HEK293 (cell line): ENCODE data around the gene CEP104.

Experiments used
- CTCF ChIA-PET: fragments of 350-600 bp; formaldehyde crosslinking; extraction: SDS; loops from one replicate; lab custom pipeline; 2021; ENCODE audit warnings: antibody characterized with exemption; lab: Yijun Ruan, JAX
- POLR2A ChIA-PET: fragments of 300-600 bp; formaldehyde crosslinking; extraction: SDS; loops from one replicate; lab custom pipeline; 2020; ENCODE audit warnings: antibody characterized with exemption, inconsistent platforms; lab: Yijun Ruan, JAX
- H3K27ac ChIP-seq: fragments of 200-500 bp; sonication (Bioruptor generic); 2 replicates; pipeline ENCODE4 v1.5.1; 2014; ENCODE audit warnings: low read depth, low read length, control low read depth, inconsistent platforms; ENCODE audit errors: extremely low read depth
- H3K36me3 ChIP-seq, 2 experiments: fragments of 200-500 bp in 1 of 2; sonication (Bioruptor generic) in 1 of 2; 1 replicate in 1 of 2; 2 replicates in 1 of 2; pipeline ENCODE4 v1.5.1; 2014 to 2017; ENCODE audit warnings: inconsistent platforms in 2 of 2, low read length in 2 of 2; ENCODE audit not compliant: control insufficient read depth in 2 of 2, insufficient read depth in 1 of 2
- H3K4me1 ChIP-seq: fragments of 200-500 bp; sonication (Bioruptor generic); 2 replicates; pipeline ENCODE4 v1.5.1; 2014; ENCODE audit warnings: mild to moderate bottlenecking, low read length, inconsistent platforms; ENCODE audit not compliant: control insufficient read depth, insufficient read depth
- H3K4me3 ChIP-seq: 2 replicates; pipeline ENCODE4 v1.5.1; 2011; ENCODE audit warnings: low read depth, mild to moderate bottlenecking, control low read depth, low read length, moderate library complexity
- H3K9me3 ChIP-seq: fragments of 200-500 bp; sonication (Bioruptor generic); 2 replicates; pipeline ENCODE4 v1.5.1; 2014; ENCODE audit warnings: low read depth, low read length, inconsistent platforms; ENCODE audit not compliant: control insufficient read depth, insufficient read depth
- BCL6B ChIP-seq: fragments of 450-650 bp; formaldehyde crosslinking; IDR thresholded peaks from 2 replicates; pipeline ENCODE4 v1.5.1; 2017; ENCODE audit warnings: missing biosample characterization, missing genetic modification characterization
- KLF10 ChIP-seq: fragments of 450-650 bp; IDR thresholded peaks from 2 replicates; pipeline ENCODE4 v1.5.1; 2018; ENCODE audit warnings: missing biosample characterization, mild to moderate bottlenecking, missing genetic modification characterization
- PATZ1 ChIP-seq: fragments of 450-650 bp; formaldehyde crosslinking; IDR thresholded peaks from 2 replicates; pipeline ENCODE4 v1.5.1; 2016; ENCODE audit warnings: missing biosample characterization, missing genetic modification characterization
- PRDM10 ChIP-seq: fragments of 450-650 bp; formaldehyde crosslinking; IDR thresholded peaks from 2 replicates; pipeline ENCODE4 v1.5.1; 2016; ENCODE audit warnings: missing biosample characterization, missing genetic modification characterization
- ZNF133 ChIP-seq: fragments of 450-650 bp; formaldehyde crosslinking; IDR thresholded peaks from 2 replicates; pipeline ENCODE4 v1.5.1; 2016; ENCODE audit warnings: missing biosample characterization, missing genetic modification characterization
- ZNF202 ChIP-seq: fragments of 450-650 bp; formaldehyde crosslinking; IDR thresholded peaks from 2 replicates; pipeline ENCODE4 v1.5.1; 2016; ENCODE audit warnings: missing biosample characterization, missing genetic modification characterization, borderline replicate concordance
- ZNF211 ChIP-seq: fragments of 450-650 bp; formaldehyde crosslinking; IDR thresholded peaks from 2 replicates; pipeline ENCODE4 v1.5.1; 2016; ENCODE audit warnings: low read depth, missing biosample characterization, missing genetic modification characterization
- ZNF366 ChIP-seq: fragments of 450-650 bp; formaldehyde crosslinking; conservative IDR thresholded peaks from 2 replicates; pipeline ENCODE4 v1.5.1; 2016; ENCODE audit warnings: missing biosample characterization, missing genetic modification characterization
- ZNF433 ChIP-seq: fragments of 450-650 bp; formaldehyde crosslinking; IDR thresholded peaks from 2 replicates; pipeline ENCODE4 v1.5.1; 2016; ENCODE audit warnings: missing biosample characterization, missing genetic modification characterization, low read depth
- ZNF776 ChIP-seq: fragments of 450-650 bp; formaldehyde crosslinking; IDR thresholded peaks from 2 replicates; pipeline ENCODE4 v1.5.0; 2017; ENCODE audit warnings: missing biosample characterization, missing genetic modification characterization, borderline replicate concordance

CEP104 gene

GRCh38 chr1:3864884-3865283 is 7.9 kb upstream of the CEP104 start:
- no peak overlapping the region for H3K4me3 ChIP-seq
- no peaks in the 10 kb centered on the region for H3K9me3 ChIP-seq
- ChIA-PET CTCF (interaction anchor here (0.6 kb wide), 1 partner anchor 356 kb away, joined by 3 read pairs; no protein-coding TSS in a partner anchor), POLR2A (no interaction called here)
- no peaks in the 10 kb centered on the region for H3K4me1 ChIP-seq
- peaks cover 5 to 32% of the 10 kb centered on the region in 2 experiments; a peak in 2 of 3 replicates for H3K36me3 ChIP-seq
- no peak overlapping the region for H3K27ac ChIP-seq
- TF ChIP-seq ZNF133 (tag by site-specific recombination) (no peak), ZNF433 (no peak), KLF10 (tag by site-specific recombination) (no peak)

GRCh38 chr1:3863231-3863935 is 6.4 kb upstream of the CEP104 start:
- Histone ChIP-seq H3K9me3 (no peaks in the 10 kb centered on the region), H3K4me3 (no peak overlapping the region), H3K36me3 (peaks cover 5 to 24% of the 10 kb centered on the region in 2 experiments; a peak in 2 of 3 replicates), H3K4me1 (no peaks in the 10 kb centered on the region), H3K27ac (no peak overlapping the region)
- TF ChIP-seq ZNF202 (no peak), PRDM10 (tag by site-specific recombination) (peak; percentile 49)
- ChIA-PET CTCF (no interaction called here), POLR2A (no interaction called here)

- Histone ChIP-seq H3K4me3 (peak overlapping the region; percentile 88), H3K27ac (no peak overlapping the region), H3K36me3 (peaks cover 0 to 10% of the 10 kb centered on the region in 2 experiments; a peak in 2 of 3 replicates), H3K9me3 (no peaks in the 10 kb centered on the region), H3K4me1 (no peaks in the 10 kb centered on the region; the same call in 1 of the 2 replicates)
- ChIA-PET CTCF (interaction anchor here (0.6 kb wide), 1 partner anchor 49 kb away, joined by 3 read pairs; no protein-coding TSS in a partner anchor), POLR2A (interaction anchor here (1.3 to 2.6 kb wide), 3 partner anchors 14 to 42 kb away, joined by 3 to 12 read pairs (median 3); partner anchors contain the start of gene C1orf174)
- TF ChIP-seq BCL6B (tag by site-specific recombination): no peak
- TF ChIP-seq ZNF366: no peak
- TF ChIP-seq PATZ1 (tag by site-specific recombination): no peak
- no peak for TF ChIP-seq ZNF776 (tag by site-specific recombination)
- TF ChIP-seq ZNF211 (tag by site-specific recombination): no peak
These were observed 1.4 kb upstream of the CEP104 start for GRCh38 chr1:3858231-3858981.
